GM19035 (cell line): Measurements from ENCODE around the gene YWHAB.

Source experiments
- ATAC-seq: cut with Tn5 transposase; IDR thresholded peaks from one replicate; pipeline ENCODE4 v1.9.1; 2021; ENCODE audit not compliant: unreplicated experiment

The YWHAB gene

DNA sequence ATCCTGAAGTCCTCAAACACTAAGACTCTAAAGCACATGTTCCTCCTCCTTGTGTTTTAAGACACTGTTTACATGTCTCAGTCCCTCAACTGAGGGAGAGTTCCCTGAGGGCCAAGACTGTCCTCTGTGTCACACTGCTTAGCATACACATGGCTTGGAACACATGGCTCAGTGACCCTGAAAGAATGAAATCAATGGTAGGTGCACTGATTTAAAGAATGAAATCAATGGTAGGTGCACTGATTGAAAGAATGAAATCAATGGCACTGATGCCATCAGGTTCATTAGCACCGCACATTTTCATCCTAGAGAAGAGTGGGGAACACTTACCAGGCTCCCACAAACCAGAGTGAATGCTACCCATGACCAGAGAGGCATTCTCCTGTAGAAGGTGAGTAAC, 64.9 kb downstream of the YWHAB start:
- no peak for ATAC-seq

DNA sequence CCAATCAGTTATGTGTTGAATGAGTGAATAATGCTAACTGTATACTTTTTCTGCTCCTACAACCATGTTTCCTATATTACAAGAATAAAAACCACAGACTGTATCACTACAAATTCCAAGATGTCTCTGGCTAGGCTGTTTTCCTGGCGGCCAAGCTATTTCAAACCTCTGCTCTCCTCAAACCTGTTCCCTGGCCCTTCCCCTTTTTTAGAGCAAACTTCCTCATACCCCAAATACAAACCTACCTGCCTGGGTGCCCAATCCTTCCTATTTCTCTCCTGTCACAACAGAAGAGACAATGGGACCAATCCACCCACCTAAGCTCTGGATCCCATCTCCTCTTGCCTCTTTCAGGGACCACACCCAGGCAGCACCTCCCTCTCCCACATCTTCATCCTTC, 67.2 kb downstream of the YWHAB start:
- no peak for ATAC-seq

DNA sequence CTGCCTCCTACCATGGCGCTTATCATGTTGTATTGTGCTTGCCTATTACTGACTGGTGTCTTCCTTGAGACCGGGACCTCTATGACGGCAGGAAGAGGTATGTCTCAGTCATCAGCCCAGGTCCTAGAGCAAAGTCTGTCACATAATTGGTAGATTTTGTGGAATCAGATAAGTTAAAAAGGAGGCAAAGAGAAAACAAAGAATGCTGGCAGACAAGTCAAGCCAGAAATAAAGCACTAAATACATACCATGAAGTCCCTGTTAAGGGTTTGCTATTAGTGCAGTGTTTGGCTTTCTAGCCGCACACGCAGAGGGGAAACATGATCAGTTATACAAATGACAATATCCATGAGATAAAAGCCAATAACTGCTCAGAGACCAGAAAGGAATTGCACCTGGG, 68.7 kb downstream of the YWHAB start:
- ATAC-seq = no peak

DNA sequence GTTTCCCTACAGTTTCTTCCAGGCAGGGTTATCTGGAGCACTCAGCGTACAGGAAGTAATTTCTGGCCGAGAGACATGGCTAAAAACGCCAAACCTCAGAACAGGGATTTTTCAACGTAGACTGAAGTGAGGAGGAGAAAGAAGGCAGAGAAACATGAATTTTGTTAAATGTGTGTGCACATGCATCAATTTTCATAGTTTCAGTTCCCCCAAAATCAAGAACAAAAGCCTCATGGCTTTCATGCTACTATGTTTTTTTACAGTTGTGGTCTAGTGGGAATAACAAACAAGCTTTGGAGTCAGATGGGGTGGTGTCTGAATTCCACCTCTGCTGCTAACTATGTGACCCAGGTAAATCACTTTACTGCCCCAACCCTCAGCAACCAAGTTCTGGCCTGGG, 69.8 kb downstream of the YWHAB start:
- no peak for ATAC-seq

DNA sequence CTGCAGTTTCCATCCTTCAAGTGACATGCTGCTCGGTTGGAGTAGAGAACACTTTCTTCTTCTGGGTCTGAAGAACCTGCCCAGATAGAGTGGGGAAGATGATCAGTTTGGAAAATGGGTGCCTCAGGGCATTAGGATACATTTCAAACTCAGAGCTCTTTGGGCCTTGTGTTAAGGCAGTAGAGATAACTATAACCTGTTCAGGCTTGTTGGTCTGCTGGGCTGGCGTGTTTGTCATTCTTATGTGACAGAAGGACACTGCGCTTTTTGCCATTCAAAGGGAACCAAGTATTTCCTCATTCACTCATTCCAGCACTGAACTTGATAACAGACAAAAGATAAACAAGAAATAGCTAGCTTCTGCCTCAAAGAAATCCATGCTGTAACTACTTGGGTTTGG, 70.9 kb downstream of the YWHAB start:
- ATAC-seq = no peak
